K562 (cell line): ENCODE results near the gene CHTF8. TPM values are rescaled to one million over a fixed set of nuclear protein-coding genes. Genes with fewer than 3 reads are reported as not detected.
A peak's percentile ranks its signal among the peaks of the same experiment; 100 is the strongest.

Source experiments
- ATAC-seq: fragments of 200-7000 bp; cut with Tn5 transposase; 3 replicates; pipeline ENCODE4 v1.9.1; 2020; ENCODE audit warnings: moderate library complexity
- BruUV-seq: library from RNA; stranded (reverse); fragments of 400-500 nt; replicated peaks from 2 replicates; lab custom pipeline; 2021; lab: Mats Ljungman, UMichigan
- CTCF ChIA-PET: fragments of 300-600 bp; formaldehyde crosslinking; extraction: SDS; loops from one replicate; lab custom pipeline; 2021; ENCODE audit warnings: low intra/inter-chr PET ratio; lab: Yijun Ruan, JAX
- POLR2A ChIA-PET: fragments of 300-600, 350-650 bp; sonication (Branson Sonifier 250); formaldehyde crosslinking; extraction: SDS; loops from one replicate; lab custom pipeline; 2021; ENCODE audit warnings: antibody characterized with exemption, inconsistent platforms; lab: Yijun Ruan, JAX
- DNase-seq, 4 experiments: peaks; one replicate each; pipeline versions ENCODE4 v3.0.0 to v3.0.0-alpha.2; 2011 to 2018; ENCODE audit warnings: low spot score in 3 of 4, mixed read lengths in 3 of 4; ENCODE audit errors: extremely low read depth in 1 of 4
- FAIRE-seq: peaks from 2 replicates; lab custom pipeline; 2011; peaks lifted over from hg19 to GRCh38; lab: Jason Lieb, UNC
- H2AFZ ChIP-seq: 2 replicates; pipeline ENCODE4 v1.6.0; 2011; ENCODE audit warnings: low read depth, low read length, control low read depth, inconsistent platforms
- H3K27ac ChIP-seq: fragments of 200-600 bp; 3 replicates; pipeline ENCODE4 v1.8.0; 2011; ENCODE audit warnings: low read depth, mild to moderate bottlenecking, control low read depth, inconsistent platforms, low read length, moderate library complexity, mixed read lengths; ENCODE audit errors: extremely low read depth
- H3K27me3 ChIP-seq, 2 experiments: fragments of 300-600 bp in 1 of 2; 2 replicates in 1 of 2; 3 replicates in 1 of 2; pipeline versions ENCODE4 v1.6.0 to v1.8.0; 2011; ENCODE audit warnings: inconsistent platforms in 2 of 2, low read length in 2 of 2, mild to moderate bottlenecking in 1 of 2, mixed read lengths in 1 of 2, moderate library complexity in 1 of 2; ENCODE audit not compliant: control insufficient read depth in 2 of 2, insufficient read depth in 2 of 2
- H3K36me3 ChIP-seq: fragments of 300-600 bp; 3 replicates; pipeline ENCODE4 v1.8.0; 2011; ENCODE audit warnings: mild to moderate bottlenecking, low read length, inconsistent platforms; ENCODE audit not compliant: control insufficient read depth, insufficient read depth
- H3K4me1 ChIP-seq, 2 experiments: fragments of 200-600 bp in 1 of 2; replicated peaks in 1 of 2; 2 replicates in 1 of 2; 3 replicates in 1 of 2; pipeline versions ENCODE4 v1.5.1 to v1.8.0; 2011; ENCODE audit warnings: inconsistent platforms in 2 of 2, low read length in 2 of 2, mild to moderate bottlenecking in 1 of 2, mixed read lengths in 1 of 2, moderate library complexity in 1 of 2; ENCODE audit not compliant: control insufficient read depth in 2 of 2, insufficient read depth in 2 of 2
- H3K4me2 ChIP-seq: 2 replicates; pipeline ENCODE4 v1.6.1; 2011; ENCODE audit warnings: low read length, control low read depth, inconsistent platforms, mixed read lengths; ENCODE audit not compliant: insufficient read depth
- H3K4me3 ChIP-seq: fragments of 200-600 bp; sonication (generic), shearing (Covaris generic); 2 replicates; pipeline ENCODE4 v1.5.1; 2016; ENCODE audit warnings: control low read depth, inconsistent platforms
- H3K79me2 ChIP-seq: fragments of 200-600 bp; 3 replicates; pipeline ENCODE4 v1.8.0; 2011; ENCODE audit warnings: low read length, inconsistent platforms; ENCODE audit not compliant: control insufficient read depth, insufficient read depth
- H3K9ac ChIP-seq, 2 experiments: 2 replicates each; pipeline versions ENCODE4 v1.6.0 to v1.6.1; 2011; ENCODE audit warnings: low read depth in 2 of 2, low read length in 2 of 2, control low read depth in 1 of 2, inconsistent platforms in 1 of 2, mild to moderate bottlenecking in 1 of 2, mixed read lengths in 1 of 2; ENCODE audit not compliant: insufficient read depth in 1 of 2
- H3K9me1 ChIP-seq: one replicate; pipeline ENCODE4 v1.6.0; 2011; ENCODE audit warnings: inconsistent platforms, mild to moderate bottlenecking, low read length, moderate library complexity; ENCODE audit not compliant: control insufficient read depth, insufficient read depth
- H3K9me3 ChIP-seq: replicated peaks from 2 replicates; pipeline ENCODE4 v1.5.1; 2011; ENCODE audit warnings: low read depth, low read length, inconsistent platforms; ENCODE audit not compliant: control insufficient read depth, insufficient read depth
- H4K20me1 ChIP-seq: replicated peaks from 2 replicates; pipeline ENCODE4 v1.6.1; 2011; ENCODE audit warnings: low read length, inconsistent platforms, mixed read lengths; ENCODE audit not compliant: control insufficient read depth, insufficient read depth
- ATF3 ChIP-seq, 2 experiments: fragments of 450-650 bp in 1 of 2; sonication (generic) in 1 of 2; formaldehyde crosslinking in 1 of 2; IDR thresholded peaks in 1 of 2; conservative IDR thresholded peaks in 1 of 2; 2 replicates each; pipeline versions ENCODE4 v1.6.1 to v1.8.1; 2016 to 2023; ENCODE audit warnings: mild to moderate bottlenecking in 2 of 2, moderate library complexity in 2 of 2, inconsistent platforms in 1 of 2, missing genetic modification reagents in 1 of 2
- EGR1 ChIP-seq: fragments of 450-650 bp; conservative IDR thresholded peaks from 2 replicates; pipeline ENCODE4 v1.6.1; 2017; ENCODE audit warnings: mild to moderate bottlenecking
- MEIS2 ChIP-seq: fragments of 450-650 bp; IDR thresholded peaks from 2 replicates; pipeline ENCODE4 v1.6.1; 2014; ENCODE audit warnings: mild to moderate bottlenecking; ENCODE audit not compliant: partially characterized antibody
- NFE2 ChIP-seq: IDR thresholded peaks from 2 replicates; pipeline ENCODE4 v1.6.1; 2014; ENCODE audit warnings: antibody characterized with exemption, low read depth
- RFX5 ChIP-seq: IDR thresholded peaks from 2 replicates; pipeline ENCODE4 v1.6.1; 2011; ENCODE audit warnings: low read depth, mild to moderate bottlenecking, improper control_type of control experiment, low read length
- SRSF9 ChIP-seq: fragments of 200-400 bp; formaldehyde crosslinking; IDR thresholded peaks from 2 replicates; pipeline ENCODE4 v1.6.1; 2017; ENCODE audit warnings: low read depth, low read length, borderline replicate concordance
- ZBTB9 ChIP-seq: fragments of 450-650 bp; formaldehyde crosslinking; IDR thresholded peaks from 2 replicates; pipeline ENCODE4 v1.4.0; 2020; ENCODE audit warnings: mild to moderate bottlenecking, moderate library complexity
- ZFP1 ChIP-seq: fragments of 450-650 bp; formaldehyde crosslinking; IDR thresholded peaks from 2 replicates; pipeline ENCODE4 v1.4.0; 2020; ENCODE audit warnings: mild to moderate bottlenecking, mixed read lengths
- ZNF764 ChIP-seq: fragments of 250-450 bp; sonication (Bioruptor Pico); IDR thresholded peaks from 2 replicates; pipeline ENCODE4 v1.4.0; 2020; ENCODE audit warnings: low read depth, mild to moderate bottlenecking, moderate library complexity
- WGBS: fragments of 100-300 bp; shearing (Covaris generic); methylation state at CpG from one replicate; pipeline ENCODE4 v1.1.6; 2016; ENCODE audit warnings: low coverage, mixed read lengths; ENCODE audit not compliant: insufficient coverage; ENCODE audit errors: missing lambda C conversion rate; 5-methylcytosine and 5-hydroxymethylcytosine counted together
- in situ Hi-C: fragments of 300-500 bp; cut with MboI; formaldehyde crosslinking; loops from 4 replicates; pipeline ENCODE4 v1.15.0; 2018; ENCODE audit warnings: inconsistent platforms, mixed read lengths
- intact Hi-C: fragments of 100-400 bp; cut with micrococcal nuclease; formaldehyde crosslinking; loops from 2 replicates; pipeline ENCODE4 v1.14.2; 2022
- polyA plus RNA-seq, 8 experiments: library from polyadenylated mRNA; depleted of rRNA in 4 of 8; stranded (reverse) in 5 of 8; unstranded in 3 of 8; fragments of >200 nt; fragmentation: Nextera tagmentation in 2 of 8; fragmentation: Illumina TruSeq in 1 of 8; extraction: Ambion mirVana in 2 of 8; extraction: Trizol in 1 of 8; gene quantifications; 2 replicates each; pipeline versions ENCODE4 v1.2.1 to v1.2.3, GENCODE V29; 2011 to 2014; ENCODE audit warnings: inconsistent platforms in 1 of 8, missing spikeins in 1 of 8
- total RNA-seq, 7 experiments: library from RNA; depleted of rRNA in 6 of 7; stranded (reverse); fragments of >200 nt in 6 of 7; fragmentation: Illumina TruSeq in 2 of 7; extraction: Trizol in 2 of 7; gene quantifications; 2 replicates each; pipeline versions ENCODE4 v1.2.1 to v1.2.3, GENCODE V29; 2011 to 2021; ENCODE audit warnings: low replicate concordance in 1 of 7

Gene CHTF8
- total and polyA plus RNA-seq, 9 of the 15 experiments (the other 6 are each of a cell fraction or from before 2014, with no cell fraction given) = 20.2 to 199 (median 108) TPM

GRCh38 chr16:69077251-69077650 lies 55.1 kb downstream of the CHTF8 start (continued):
- TF ChIP-seq ZBTB9 (CRISPR knock-in tag) (no peak), RFX5 (no peak), SRSF9 (no peak), ZFP1 (CRISPR knock-in tag) (no peak), NFE2 (no peak), ZNF764 (CRISPR knock-in tag) (no peak), MEIS2 (no peak)
- TF ChIP-seq, all 486 proteins: peak for 0

GRCh38 chr16:69073181-69073702 lies 59.1 kb downstream of the CHTF8 start:
- H3K9me1 ChIP-seq = no peaks in the 10 kb centered on the region
- no peaks in the 10 kb centered on the region for H3K27me3 ChIP-seq
- H2AFZ ChIP-seq = no peak overlapping the region
- H3K4me2 ChIP-seq = no peak overlapping the region
- intact Hi-C loops (no loop called here), in situ Hi-C loops (no loop called here)
- H3K4me3 ChIP-seq = no peak overlapping the region
- DNase-seq = no peak
- no peaks in the 10 kb centered on the region for H3K9me3 ChIP-seq
- FAIRE-seq = no peak
- H3K27ac ChIP-seq = no peak overlapping the region
- H3K4me1 ChIP-seq = no peaks in the 10 kb centered on the region
- CTCF ChIA-PET = no interaction called here
- POLR2A ChIA-PET = interaction anchor here (0.6 to 1.4 kb wide), 5 partner anchors 8 to 188 kb away, joined by 3 to 4 read pairs (median 4); no protein-coding TSS in a partner anchor
- H3K9ac ChIP-seq = no peak overlapping the region
- no peak for TF ChIP-seq EGR1
- TF ChIP-seq ATF3 (IDR thresholded peaks at IDR 0.05) = peak; percentile 23; the same call in 1 of the 2 replicates
- TF ChIP-seq ATF3 (CRISPR knock-in tag; conservative IDR thresholded peaks at IDR 0.05) = no peak
- no peaks in the 10 kb centered on the region for H4K20me1 ChIP-seq
- no peak for ATAC-seq
- BruUV-seq = no TSS peak
- no peaks in the 10 kb centered on the region for H3K36me3 ChIP-seq
- H3K79me2 ChIP-seq = no peaks in the 10 kb centered on the region
- 67% methylated on average over 10 of the region's 10 CpGs for WGBS
